Hepatocyte (in vitro differentiated cells): ENCODE data around the gene ARL6IP4. TPM values are rescaled to one million over a fixed set of nuclear protein-coding genes. Genes with fewer than 3 reads are reported as not detected.

Experiments used
- DNase-seq: peaks from one replicate; pipeline ENCODE4 v3.0.0-alpha.2; 2016; ENCODE audit warnings: low spot score
- H2AFZ ChIP-seq: fragments of 200-600 bp; sonication (generic); 2 replicates; pipeline ENCODE4 v1.6.0; 2016; ENCODE audit warnings: antibody characterized with exemption, mild to moderate bottlenecking
- H3K27ac ChIP-seq: fragments of 200-600 bp; sonication (generic); 2 replicates; pipeline ENCODE4 v1.5.1; 2016; ENCODE audit warnings: mild to moderate bottlenecking
- H3K27me3 ChIP-seq: fragments of 200-600 bp; sonication (generic); 2 replicates; pipeline ENCODE4 v1.6.1; 2016
- H3K36me3 ChIP-seq: fragments of 200-600 bp; sonication (generic); replicated peaks from 2 replicates; pipeline ENCODE4 v1.5.1; 2016; ENCODE audit warnings: low read depth; ENCODE audit not compliant: insufficient read depth
- H3K4me1 ChIP-seq: fragments of 200-600 bp; sonication (generic); 2 replicates; pipeline ENCODE4 v1.5.1; 2016; ENCODE audit warnings: mild to moderate bottlenecking, moderate library complexity; ENCODE audit not compliant: insufficient read depth
- H3K4me2 ChIP-seq: fragments of 200-600 bp; sonication (generic); 2 replicates; pipeline ENCODE4 v1.6.0; 2016
- H3K4me3 ChIP-seq: fragments of 200-600 bp; sonication (generic); 2 replicates; pipeline ENCODE4 v1.5.1; 2016; ENCODE audit warnings: mild to moderate bottlenecking
- H3K79me2 ChIP-seq: fragments of 200-600 bp; sonication (generic); 2 replicates; pipeline ENCODE4 v1.6.0; 2017; ENCODE audit warnings: mild to moderate bottlenecking
- H3K9me2 ChIP-seq: fragments of 200-600 bp; sonication (generic); replicated peaks from 2 replicates; pipeline ENCODE4 v1.6.0; 2017; ENCODE audit warnings: mild to moderate bottlenecking; ENCODE audit not compliant: insufficient read depth
- H3K9me3 ChIP-seq: fragments of 200-600 bp; sonication (generic); 2 replicates; pipeline ENCODE4 v1.5.1; 2016; ENCODE audit warnings: low read depth, mild to moderate bottlenecking
- H4K20me1 ChIP-seq: fragments of 200-600 bp; sonication (generic); 2 replicates; pipeline ENCODE4 v1.6.0; 2016; ENCODE audit warnings: mild to moderate bottlenecking; ENCODE audit not compliant: insufficient read depth, poor library complexity, severe bottlenecking
- CTCF ChIP-seq: fragments of 200-600 bp; sonication (generic); IDR thresholded peaks from 2 replicates; pipeline ENCODE4 v1.5.1; 2016; ENCODE audit warnings: antibody characterized with exemption, mild to moderate bottlenecking; ENCODE audit not compliant: poor library complexity
- EZH2 ChIP-seq: fragments of 200-600 bp; sonication (generic); IDR thresholded peaks from 2 replicates; pipeline ENCODE4 v1.6.1; 2016; ENCODE audit warnings: antibody characterized with exemption, mild to moderate bottlenecking, borderline replicate concordance
- EZH2phosphoT487 ChIP-seq: fragments of 200-600 bp; sonication (generic); IDR thresholded peaks from one replicate; pipeline ENCODE4 v1.6.1; 2018; ENCODE audit warnings: antibody characterized with exemption, mild to moderate bottlenecking, low read depth, moderate library complexity; ENCODE audit not compliant: unreplicated experiment, severe bottlenecking
- WGBS: methylation state at CpG from one replicate; pipeline ENCODE4 v1.1.6; 2016; ENCODE audit warnings: low lambda C conversion rate; ENCODE audit errors: missing lambda C conversion rate; 5-methylcytosine and 5-hydroxymethylcytosine counted together
- polyA plus RNA-seq: library from polyadenylated mRNA; unstranded; fragments of >200 nt; fragmentation: Nextera tagmentation; extraction: Ambion mirVana; gene quantifications from 2 replicates; pipeline ENCODE4 v1.2.1, GENCODE V29; 2016
- total RNA-seq: library from RNA; depleted of rRNA; stranded (reverse); fragments of >200 nt; gene quantifications from 2 replicates; pipeline ENCODE4 v1.2.3, GENCODE V29; 2014

The ARL6IP4 gene
- total and polyA plus RNA-seq, 2 experiments from 2014 or later: 138 to 248 TPM

GRCh38 chr12:122964439-122965257 lies 15.8 kb upstream of the ARL6IP4 start:
- Histone ChIP-seq H2AFZ (no peak overlapping the region), H4K20me1 (no peaks in the 10 kb centered on the region), H3K4me1 (peaks cover 6% of the 10 kb centered on the region), H3K27me3 (no peaks in the 10 kb centered on the region), H3K79me2 (no peaks in the 10 kb centered on the region), H3K4me3 (no peak overlapping the region), H3K27ac (no peak overlapping the region), H3K9me3 (no peaks in the 10 kb centered on the region), H3K9me2 (no peaks in the 10 kb centered on the region), H3K4me2 (peak overlapping the region; percentile 97), H3K36me3 (no peaks in the 10 kb centered on the region)
- WGBS: 86% methylated on average over 19 of the region's 19 CpGs
- no peak for TF ChIP-seq EZH2phosphoT487
- TF ChIP-seq EZH2: no peak
- TF ChIP-seq CTCF: no peak
- no peak for DNase-seq

- H3K27ac ChIP-seq: no peak overlapping the region
- H3K9me3 ChIP-seq: no peaks in the 10 kb centered on the region
- H3K4me1 ChIP-seq: peaks cover 9% of the 10 kb centered on the region
Measured at GRCh38 chr12:122965321-122965751, 15.1 kb upstream of the ARL6IP4 start.

GRCh38 chr12:122965851-122966742 lies 14.4 kb upstream of the ARL6IP4 start, which contains the start of gene ABCB9:
ABCB9 (minus strand) TSS chr12:122966463; CDS start chr12:122960235, 6,228 bp downstream.
- no peaks in the 10 kb centered on the region for H3K27me3 ChIP-seq
- WGBS: 1% methylated on average over 38 of the region's 55 CpGs
- H3K9me3 ChIP-seq: no peaks in the 10 kb centered on the region
- no peaks in the 10 kb centered on the region for H3K36me3 ChIP-seq
- H3K27ac ChIP-seq: no peak within 1 kb of the TSS
- peak within 1 kb of the TSS; percentile 56 for H2AFZ ChIP-seq
- H3K4me2 ChIP-seq: peak within 1 kb of the TSS; percentile 97
- DNase-seq: peak; percentile 98
- no peaks in the 10 kb centered on the region for H4K20me1 ChIP-seq
- H3K4me3 ChIP-seq: peak within 1 kb of the TSS; percentile 30
- TF ChIP-seq CTCF (no peak), EZH2phosphoT487 (no peak), EZH2 (no peak)
- H3K9me2 ChIP-seq: no peaks in the 10 kb centered on the region
- peaks cover 9% of the 10 kb centered on the region for H3K4me1 ChIP-seq
- H3K79me2 ChIP-seq: no peaks in the 10 kb centered on the region

More at GRCh38 chr12:122965321-122965751, 15.1 kb upstream of the ARL6IP4 start:
- Histone ChIP-seq H4K20me1 (no peaks in the 10 kb centered on the region), H3K4me3 (no peak overlapping the region), H3K79me2 (no peaks in the 10 kb centered on the region), H3K27me3 (no peaks in the 10 kb centered on the region), H3K4me2 (peak overlapping the region; percentile 97), H3K36me3 (no peaks in the 10 kb centered on the region), H3K9me2 (no peaks in the 10 kb centered on the region), H2AFZ (no peak overlapping the region)
- DNase-seq: no peak
- 70% methylated on average over 12 of the region's 12 CpGs for WGBS
- no peak for TF ChIP-seq CTCF
- no peak for TF ChIP-seq EZH2phosphoT487
